Endothelial cell (in vitro differentiated cells): ENCODE results near the gene ESM1. TPM values are rescaled to one million over a fixed set of nuclear protein-coding genes. Genes with fewer than 3 reads are reported as not detected.
"Not testable (repeated sequence)": the region's sequence is repeated elsewhere in the genome, so short reads cannot be mapped to it uniquely, and the experiment has no call there.

Source experiments
- DNase-seq: peaks from one replicate; pipeline ENCODE4 v3.0.0; 2021; ENCODE audit warnings: low spot score
- H3K27ac Mint-ChIP-seq: one replicate; pipeline ENCODE4 v1.8.0; 2021; ENCODE audit warnings: mixed read lengths, inconsistent platforms; ENCODE audit not compliant: unreplicated experiment
- H3K27me3 Mint-ChIP-seq: one replicate; pipeline ENCODE4 v1.8.0; 2021; ENCODE audit warnings: mild to moderate bottlenecking, moderate library complexity, mixed read lengths, inconsistent platforms; ENCODE audit not compliant: unreplicated experiment
- H3K36me3 Mint-ChIP-seq: one replicate; pipeline ENCODE4 v1.8.0; 2021; ENCODE audit warnings: mild to moderate bottlenecking, low read depth, mixed read lengths, inconsistent platforms; ENCODE audit not compliant: unreplicated experiment
- H3K4me1 Mint-ChIP-seq: one replicate; pipeline ENCODE4 v1.8.0; 2021; ENCODE audit warnings: mild to moderate bottlenecking, mixed read lengths, inconsistent platforms; ENCODE audit not compliant: unreplicated experiment
- H3K4me3 Mint-ChIP-seq: one replicate; pipeline ENCODE4 v1.8.0; 2021; ENCODE audit warnings: mild to moderate bottlenecking, mixed read lengths, inconsistent platforms; ENCODE audit not compliant: unreplicated experiment
- H3K9me3 Mint-ChIP-seq: one replicate; pipeline ENCODE4 v1.8.0; 2021; ENCODE audit warnings: mixed read lengths, inconsistent platforms; ENCODE audit not compliant: unreplicated experiment
- total RNA-seq: library from RNA; stranded (reverse); fragmentation: NEBNext Ultra II Directional; extraction: Animal tissue kit (Norgen Biotek cat#: 25700); gene quantifications from one replicate; pipeline ENCODE4 v1.2.1, GENCODE V29; 2021; ENCODE audit not compliant: unreplicated experiment
- TF ChIP-seq, protein P1 (sequence below): fragments of 200-600 bp; sonication (generic); IDR thresholded peaks from one replicate; pipeline ENCODE4 v1.5.0; 2021; ENCODE audit warnings: antibody characterized with exemption; ENCODE audit not compliant: unreplicated experiment

Gene ESM1
- total RNA-seq, 1 donor from 2014 or later: 8.2 TPM

DNA sequence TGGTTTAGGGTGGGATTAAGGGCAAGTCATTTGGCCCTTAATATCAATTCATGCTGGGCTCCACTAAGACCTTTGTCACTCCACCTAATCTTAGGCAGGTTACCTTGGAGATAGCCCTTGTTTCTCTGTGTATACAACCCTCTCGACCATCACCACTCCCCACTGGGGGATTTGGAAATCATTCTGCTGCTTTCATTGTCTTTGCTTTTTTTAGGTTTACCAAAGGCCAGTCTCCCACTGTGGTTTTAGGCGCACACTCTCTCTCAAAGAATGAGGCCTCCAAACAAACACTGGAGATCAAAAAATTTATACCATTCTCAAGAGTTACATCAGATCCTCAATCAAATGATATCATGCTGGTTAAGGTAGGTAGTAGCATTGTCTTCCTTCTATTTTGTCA lies 44.8 kb upstream of the ESM1 start:
- TF ChIP-seq, protein P1, sequence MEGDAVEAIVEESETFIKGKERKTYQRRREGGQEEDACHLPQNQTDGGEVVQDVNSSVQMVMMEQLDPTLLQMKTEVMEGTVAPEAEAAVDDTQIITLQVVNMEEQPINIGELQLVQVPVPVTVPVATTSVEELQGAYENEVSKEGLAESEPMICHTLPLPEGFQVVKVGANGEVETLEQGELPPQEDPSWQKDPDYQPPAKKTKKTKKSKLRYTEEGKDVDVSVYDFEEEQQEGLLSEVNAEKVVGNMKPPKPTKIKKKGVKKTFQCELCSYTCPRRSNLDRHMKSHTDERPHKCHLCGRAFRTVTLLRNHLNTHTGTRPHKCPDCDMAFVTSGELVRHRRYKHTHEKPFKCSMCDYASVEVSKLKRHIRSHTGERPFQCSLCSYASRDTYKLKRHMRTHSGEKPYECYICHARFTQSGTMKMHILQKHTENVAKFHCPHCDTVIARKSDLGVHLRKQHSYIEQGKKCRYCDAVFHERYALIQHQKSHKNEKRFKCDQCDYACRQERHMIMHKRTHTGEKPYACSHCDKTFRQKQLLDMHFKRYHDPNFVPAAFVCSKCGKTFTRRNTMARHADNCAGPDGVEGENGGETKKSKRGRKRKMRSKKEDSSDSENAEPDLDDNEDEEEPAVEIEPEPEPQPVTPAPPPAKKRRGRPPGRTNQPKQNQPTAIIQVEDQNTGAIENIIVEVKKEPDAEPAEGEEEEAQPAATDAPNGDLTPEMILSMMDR: no peak
- Mint-ChIP-seq H3K9me3 (no peaks in the 10 kb centered on the region), H3K4me1 (peaks cover 4% of the 10 kb centered on the region), H3K4me3 (no peak overlapping the region), H3K36me3 (no peaks in the 10 kb centered on the region), H3K27me3 (no peaks in the 10 kb centered on the region), H3K27ac (no peak overlapping the region)
- no peak for DNase-seq

- H3K4me1 Mint-ChIP-seq: peaks cover 4% of the 10 kb centered on the region
- TF ChIP-seq, protein P1: no peak
- no peak for DNase-seq
- no peaks in the 10 kb centered on the region for H3K36me3 Mint-ChIP-seq
- H3K27ac Mint-ChIP-seq: no peak overlapping the region
- no peaks in the 10 kb centered on the region for H3K9me3 Mint-ChIP-seq
- no peak overlapping the region for H3K4me3 Mint-ChIP-seq
- H3K27me3 Mint-ChIP-seq: no peaks in the 10 kb centered on the region
These were observed 42.2 kb upstream of the ESM1 start for GRCh38 chr5:55027595-55027994.

DNA sequence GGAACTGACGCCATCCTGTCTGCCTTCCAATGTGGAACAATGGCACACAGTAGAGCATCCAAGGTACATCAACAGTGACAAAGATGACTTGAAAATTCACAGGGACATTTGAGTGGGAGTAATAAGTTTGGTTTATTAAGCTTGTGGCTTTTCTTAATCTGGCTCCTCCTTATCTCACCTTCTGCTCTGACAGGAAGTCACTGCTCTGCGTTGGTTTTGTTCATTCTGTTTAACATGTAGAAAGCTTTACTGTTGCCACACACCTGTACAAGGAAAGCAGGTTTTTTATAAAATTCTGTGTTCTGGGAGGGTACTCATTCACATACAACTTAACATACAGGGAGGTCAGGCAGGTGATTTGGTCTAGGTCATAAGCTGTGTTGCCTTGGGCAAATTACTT lies 37.1 kb upstream of the ESM1 start:
- no peak overlapping the region for H3K4me3 Mint-ChIP-seq
- no peaks in the 10 kb centered on the region for H3K9me3 Mint-ChIP-seq
- no peaks in the 10 kb centered on the region for H3K4me1 Mint-ChIP-seq
- TF ChIP-seq, protein P1: no peak
- H3K27me3 Mint-ChIP-seq: peaks cover 2% of the 10 kb centered on the region
- DNase-seq: no peak
- no peaks in the 10 kb centered on the region for H3K36me3 Mint-ChIP-seq
- H3K27ac Mint-ChIP-seq: no peak overlapping the region

DNA sequence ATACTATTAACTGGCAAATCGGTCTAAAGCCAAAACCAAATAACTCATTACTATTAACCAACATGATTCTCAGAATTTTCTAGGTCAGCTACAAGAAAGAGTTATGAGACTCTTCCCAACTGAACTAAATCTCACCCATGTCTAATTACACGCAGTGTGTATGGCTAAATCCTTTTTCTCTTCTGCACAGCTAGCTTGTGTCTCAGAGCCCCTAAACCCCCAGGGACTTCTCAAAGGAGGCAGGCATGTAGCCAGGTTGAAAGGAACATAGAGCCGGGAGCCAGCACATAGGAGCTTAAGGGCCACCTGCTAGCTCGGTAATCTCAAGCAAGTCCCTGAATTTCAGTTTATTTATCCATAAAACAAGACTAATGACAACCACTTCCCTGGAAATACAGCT lies 36.4 kb upstream of the ESM1 start:
- H3K9me3 Mint-ChIP-seq: no peaks in the 10 kb centered on the region
- no peak for DNase-seq
- H3K36me3 Mint-ChIP-seq: no peaks in the 10 kb centered on the region
- H3K27ac Mint-ChIP-seq: no peak overlapping the region
- H3K4me3 Mint-ChIP-seq: no peak overlapping the region
- H3K4me1 Mint-ChIP-seq: no peaks in the 10 kb centered on the region
- H3K27me3 Mint-ChIP-seq: peaks cover 2% of the 10 kb centered on the region
- TF ChIP-seq, protein P1: no peak

DNA sequence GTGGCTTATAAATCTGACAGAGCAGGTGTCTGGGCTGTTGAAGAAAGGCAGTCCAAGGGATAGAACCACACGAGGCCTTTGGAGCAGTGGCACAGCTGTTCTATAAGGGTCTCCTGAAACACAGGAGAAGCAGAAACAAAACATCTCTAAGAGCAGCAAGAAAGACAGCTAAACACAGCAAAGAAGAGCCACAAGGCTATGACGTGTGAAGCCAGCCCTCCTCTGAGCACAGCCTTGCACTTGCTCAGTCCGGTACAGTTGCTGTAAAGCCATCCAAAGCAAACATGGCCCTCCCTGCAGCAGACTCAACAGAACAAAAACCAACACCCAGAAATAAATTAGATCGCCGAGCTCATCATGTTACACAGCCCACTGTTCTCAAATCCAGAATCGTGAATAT lies 36.0 kb upstream of the ESM1 start:
- peaks cover 2% of the 10 kb centered on the region for H3K27me3 Mint-ChIP-seq
- H3K4me3 Mint-ChIP-seq: no peak overlapping the region
- H3K27ac Mint-ChIP-seq: no peak overlapping the region
- H3K36me3 Mint-ChIP-seq: peaks cover under 1% of the 10 kb centered on the region
- DNase-seq: no peak
- H3K9me3 Mint-ChIP-seq: peaks cover under 1% of the 10 kb centered on the region
- H3K4me1 Mint-ChIP-seq: no peaks in the 10 kb centered on the region
- TF ChIP-seq, protein P1: no peak

DNA sequence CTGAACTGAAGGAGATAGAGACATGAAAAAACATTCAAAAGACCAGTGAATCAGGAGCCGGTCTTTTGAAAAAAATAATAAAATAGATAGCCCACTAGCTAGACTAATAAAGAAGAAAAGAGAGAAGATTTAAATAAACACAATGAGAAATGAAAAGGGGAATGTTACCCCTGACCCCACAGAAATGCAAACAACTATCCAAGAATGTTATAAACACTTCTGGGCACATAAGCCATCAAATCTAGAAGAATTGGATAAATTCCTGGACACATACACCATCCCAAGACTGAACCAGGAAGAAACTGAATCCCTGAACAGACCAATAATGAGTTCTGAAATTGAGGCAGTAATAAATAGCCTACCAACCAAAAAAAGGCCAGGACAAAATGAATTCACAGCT lies 24.8 kb upstream of the ESM1 start:
- not testable (repeated sequence) for H3K4me1 Mint-ChIP-seq, H3K27ac Mint-ChIP-seq, H3K4me3 Mint-ChIP-seq, H3K27me3 Mint-ChIP-seq, DNase-seq, H3K36me3 Mint-ChIP-seq
- peaks cover 12% of the 10 kb centered on the region for H3K9me3 Mint-ChIP-seq
